Myocyte (in vitro differentiated cells): Measurements from ENCODE around the gene MCC. TPM values are rescaled to one million over a fixed set of nuclear protein-coding genes. Genes with fewer than 3 reads are reported as not detected.
A peak's percentile ranks its signal among the peaks of the same experiment; 100 is the strongest.

Source experiments
- DNase-seq: peaks from one replicate; pipeline ENCODE4 v3.0.0-alpha.2; 2012; ENCODE audit warnings: low read depth
- total RNA-seq: library from RNA; depleted of rRNA; stranded (reverse); fragments of >200 nt; gene quantifications from 2 replicates; pipeline ENCODE4 v1.2.3, GENCODE V29; 2014

MCC gene
- total RNA-seq, 1 donor from 2014 or later = 12.0 TPM

GRCh38 chr5:113181853-113182490, 306.3 kb downstream of the MCC start:
- DNase-seq = no peak

GRCh38 chr5:113181409-113181808, 306.8 kb downstream of the MCC start:
- no peak for DNase-seq

- peak; percentile 48 for DNase-seq
These were observed 309.1 kb downstream of the MCC start for GRCh38 chr5:113179156-113179555.

GRCh38 chr5:113178073-113178779, 310.0 kb downstream of the MCC start:
- DNase-seq = peak; percentile 44

GRCh38 chr5:113177225-113177624, 311.0 kb downstream of the MCC start:
- no peak for DNase-seq

- no peak for DNase-seq
These were observed 311.5 kb downstream of the MCC start for GRCh38 chr5:113176734-113177133.

GRCh38 chr5:113176196-113176595, 312.1 kb downstream of the MCC start:
- DNase-seq = peak; percentile 52

- DNase-seq = no peak
These were observed 315.9 kb downstream of the MCC start for GRCh38 chr5:113172231-113172826.

GRCh38 chr5:113171520-113171919, 316.7 kb downstream of the MCC start:
- DNase-seq = no peak

- DNase-seq = no peak
These were observed 317.5 kb downstream of the MCC start for GRCh38 chr5:113170707-113171106.

GRCh38 chr5:113169720-113170119, 318.5 kb downstream of the MCC start:
- DNase-seq = no peak

- DNase-seq = no peak
These were observed 320.3 kb downstream of the MCC start for GRCh38 chr5:113167985-113168384.

- peak; percentile 53 for DNase-seq
These were observed 321.3 kb downstream of the MCC start for GRCh38 chr5:113166852-113167366.

- no peak for DNase-seq
These were observed 322.0 kb downstream of the MCC start for GRCh38 chr5:113166261-113166660.

- DNase-seq = no peak
These were observed 324.2 kb downstream of the MCC start for GRCh38 chr5:113164021-113164420.

GRCh38 chr5:113163328-113163727, 324.9 kb downstream of the MCC start:
- no peak for DNase-seq

GRCh38 chr5:113162770-113163169, 325.5 kb downstream of the MCC start:
- DNase-seq = no peak

- no peak for DNase-seq
These were observed 326.0 kb downstream of the MCC start for GRCh38 chr5:113162208-113162607.

GRCh38 chr5:113161806-113162205, 326.4 kb downstream of the MCC start:
- no peak for DNase-seq

- no peak for DNase-seq
These were observed 330.4 kb downstream of the MCC start for GRCh38 chr5:113157886-113158285.

GRCh38 chr5:113156271-113156877, 331.9 kb downstream of the MCC start:
- DNase-seq = no peak

- no peak for DNase-seq
These were observed 334.6 kb downstream of the MCC start for GRCh38 chr5:113153512-113154097.
